ENCODE results near the gene EFCAB8.

EFCAB8 gene

DNA sequence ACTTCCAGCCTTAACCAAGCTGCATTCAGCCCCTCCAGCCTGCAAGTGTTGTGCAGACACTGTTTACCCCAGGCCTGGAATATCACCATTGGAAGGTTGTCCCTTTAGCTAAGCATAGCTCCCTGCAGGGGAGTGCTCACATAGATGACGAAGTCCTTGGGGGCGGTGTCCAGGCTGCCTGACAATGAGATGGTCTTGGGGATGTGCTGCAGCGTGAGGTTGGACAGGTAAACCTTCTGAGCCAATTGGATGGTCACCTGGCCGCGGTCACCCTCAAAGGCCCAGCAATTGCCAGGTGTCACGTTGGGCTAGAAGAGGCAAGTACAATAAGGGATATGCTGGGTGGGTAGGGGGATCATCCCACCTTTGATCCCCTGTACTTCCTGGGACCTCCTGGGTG, 126.9 kb downstream of the EFCAB8 start:
- DNase-seq (ENCODE audit: low read depth, low spot score): no peak

GRCh38 chr20:32986331-32986966, 127.7 kb downstream of the EFCAB8 start:
- DNase-seq (ENCODE audit: low read depth, low spot score): no peak

DNA sequence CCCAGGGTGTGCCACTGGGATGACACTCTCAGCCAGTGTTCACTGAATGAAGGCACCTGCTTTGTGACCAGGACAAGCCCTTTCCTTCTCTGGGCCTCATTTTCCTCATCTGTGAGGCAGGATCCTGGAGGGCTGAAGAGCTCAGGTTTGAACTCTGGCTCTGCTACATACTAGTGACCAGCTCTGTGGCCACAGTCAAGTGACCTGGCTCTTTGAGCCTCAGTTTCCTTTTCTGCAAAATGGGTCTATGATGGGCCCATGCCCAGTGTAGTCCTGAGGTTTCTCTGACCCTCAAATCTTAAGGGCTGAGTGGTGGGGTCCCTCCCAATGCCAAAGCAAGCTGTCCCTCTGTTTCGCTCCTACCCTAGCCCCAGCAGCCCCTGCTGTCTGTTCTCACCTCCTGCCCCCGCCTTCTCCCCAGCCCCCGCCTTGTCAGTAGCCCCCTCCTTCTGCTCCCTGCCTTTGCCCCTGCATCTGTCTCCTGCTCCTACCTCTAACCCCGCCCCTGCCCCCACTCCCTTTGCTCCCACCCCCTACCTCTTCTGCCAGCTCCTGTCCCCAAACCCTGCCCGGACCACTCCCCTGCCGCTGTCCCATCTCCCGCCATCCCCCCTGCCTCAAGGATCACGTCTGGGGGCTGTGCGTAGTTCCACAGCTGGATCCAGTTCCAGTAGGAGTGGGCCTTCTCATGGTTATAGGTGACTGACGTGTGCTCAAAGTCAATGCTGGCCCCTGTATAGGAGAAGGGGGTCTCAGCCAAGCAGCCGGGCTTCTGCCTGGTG, 128.5 kb downstream of the EFCAB8 start:
- no peak for DNase-seq (ENCODE audit: low read depth, low spot score)

DNA sequence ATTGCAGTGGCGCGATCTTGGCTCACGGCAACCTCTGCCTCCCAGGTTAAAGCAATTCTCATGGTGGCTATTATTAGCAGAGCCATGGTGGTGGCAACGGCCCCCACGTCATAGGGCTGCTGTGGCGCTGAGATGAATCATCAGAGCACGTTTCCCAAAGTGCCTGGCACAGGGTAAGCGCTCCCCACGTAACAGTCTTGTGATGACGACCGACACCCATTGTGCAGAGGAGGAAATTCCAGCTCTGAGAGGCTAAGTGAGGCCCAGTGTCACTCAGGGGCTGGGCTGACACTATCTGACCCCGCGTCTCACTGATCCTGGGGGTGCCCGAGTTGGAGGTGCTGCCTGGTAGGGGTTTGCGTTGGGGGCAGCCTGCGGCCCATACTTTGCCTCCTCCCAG, 129.3 kb downstream of the EFCAB8 start:
- no peak for DNase-seq (ENCODE audit: low read depth, low spot score)

- DNase-seq (ENCODE audit: low read depth, low spot score): no peak
These were observed 131.0 kb downstream of the EFCAB8 start for GRCh38 chr20:32989507-32990283.

GRCh38 chr20:32990426-32990825, 131.7 kb downstream of the EFCAB8 start:
- DNase-seq (ENCODE audit: low read depth, low spot score): no peak

GRCh38 chr20:32991383-32991782, 132.7 kb downstream of the EFCAB8 start:
- no peak for DNase-seq (ENCODE audit: low read depth, low spot score)

DNA sequence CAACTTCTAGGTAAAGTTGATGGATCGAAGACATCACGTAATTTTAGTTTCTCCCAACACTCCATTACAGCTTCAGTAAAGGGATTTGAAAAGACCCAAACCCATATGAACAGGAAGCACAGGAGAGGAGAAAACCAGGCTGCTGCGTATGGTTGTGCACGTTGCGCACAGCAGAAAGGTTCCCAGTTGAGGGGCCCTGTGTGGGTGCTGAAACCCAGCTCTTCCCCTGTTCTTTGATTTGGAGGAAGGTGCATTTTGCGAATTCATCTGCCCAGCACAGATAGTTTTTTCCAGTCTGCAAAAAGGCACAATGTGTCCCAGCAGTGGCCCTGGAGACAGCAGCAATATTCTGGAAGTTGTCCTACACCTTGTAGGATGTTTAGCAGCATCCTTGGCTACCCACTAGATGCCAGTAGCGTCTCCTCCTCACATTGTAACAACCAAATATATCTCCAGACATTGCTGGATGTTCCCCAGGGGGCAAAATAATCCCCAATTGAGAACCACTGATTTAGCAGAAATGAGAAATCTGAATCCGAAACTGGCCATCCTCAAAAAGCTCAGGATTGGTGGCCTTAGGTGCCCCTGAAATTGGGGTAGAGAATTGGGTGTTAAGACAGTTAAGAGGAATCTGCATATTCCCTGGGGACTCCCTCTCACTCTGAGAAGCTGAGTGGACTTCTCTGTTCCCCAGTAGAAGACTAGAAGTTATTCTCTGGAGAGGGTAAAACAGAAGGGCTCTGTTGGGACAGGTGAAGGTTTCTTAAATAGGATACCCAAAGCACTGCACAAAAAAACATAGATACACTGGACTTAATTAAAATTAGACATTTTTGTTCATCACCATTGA, 133.3 kb downstream of the EFCAB8 start:
- no peak for DNase-seq (ENCODE audit: low read depth, low spot score)

DNA sequence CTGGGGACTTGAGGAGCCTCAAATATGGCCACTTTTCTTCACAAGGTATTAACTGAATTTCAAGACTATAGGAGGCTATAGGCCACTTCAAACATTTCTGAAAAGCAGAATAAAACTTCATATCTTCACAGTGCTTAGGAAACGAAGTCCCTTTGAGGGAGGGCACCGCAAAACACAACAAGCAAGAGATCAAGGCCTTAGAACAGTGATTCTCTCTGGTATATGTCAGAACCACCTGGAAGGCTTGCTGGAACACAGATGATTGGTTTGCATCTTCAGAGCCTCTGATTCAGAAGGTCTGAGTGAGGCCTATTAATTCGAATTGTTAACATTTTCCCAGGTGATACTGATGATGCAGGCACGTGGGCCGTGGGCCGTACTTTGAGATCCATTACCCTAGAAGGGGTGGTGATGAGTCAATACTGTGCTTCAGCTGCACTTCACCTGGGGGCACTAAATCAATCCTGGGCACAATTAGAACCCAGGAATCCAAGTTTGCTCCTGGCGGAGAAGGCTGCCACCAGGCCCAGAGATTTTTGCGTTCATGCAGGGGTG, 134.8 kb downstream of the EFCAB8 start:
- no peak for DNase-seq (ENCODE audit: low read depth, low spot score)

- DNase-seq (ENCODE audit: low read depth, low spot score): no peak
These were observed 137.1 kb downstream of the EFCAB8 start for GRCh38 chr20:32995802-32996201.

DNA sequence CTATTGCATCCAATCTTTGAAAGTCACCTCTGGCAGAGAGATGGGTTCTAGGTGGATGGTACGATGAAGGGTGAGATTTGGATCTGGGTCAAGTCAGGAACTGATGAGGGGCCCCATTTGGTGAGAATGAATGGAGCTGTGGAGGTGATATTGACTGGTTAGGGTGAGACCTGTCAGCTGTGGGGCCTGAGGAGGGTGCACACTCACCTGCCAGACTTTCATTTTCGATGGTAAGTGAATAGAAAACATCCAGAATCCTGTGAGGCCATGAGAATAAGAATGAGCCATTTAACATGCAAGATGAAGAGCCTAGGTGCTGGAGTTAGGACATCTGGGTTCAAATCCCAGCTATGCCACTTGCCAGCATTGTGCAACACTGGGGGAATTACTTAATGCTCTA, 138.7 kb downstream of the EFCAB8 start:
- DNase-seq (ENCODE audit: low read depth, low spot score): no peak

GRCh38 chr20:32999603-33000250, 141.0 kb downstream of the EFCAB8 start:
- DNase-seq (ENCODE audit: low read depth, low spot score): no peak

- no peak for DNase-seq (ENCODE audit: low read depth, low spot score)
These were observed 142.2 kb downstream of the EFCAB8 start for GRCh38 chr20:33000802-33001466.

- no peak for DNase-seq (ENCODE audit: low read depth, low spot score)
These were observed 143.5 kb downstream of the EFCAB8 start for GRCh38 chr20:33002087-33002808.

DNA sequence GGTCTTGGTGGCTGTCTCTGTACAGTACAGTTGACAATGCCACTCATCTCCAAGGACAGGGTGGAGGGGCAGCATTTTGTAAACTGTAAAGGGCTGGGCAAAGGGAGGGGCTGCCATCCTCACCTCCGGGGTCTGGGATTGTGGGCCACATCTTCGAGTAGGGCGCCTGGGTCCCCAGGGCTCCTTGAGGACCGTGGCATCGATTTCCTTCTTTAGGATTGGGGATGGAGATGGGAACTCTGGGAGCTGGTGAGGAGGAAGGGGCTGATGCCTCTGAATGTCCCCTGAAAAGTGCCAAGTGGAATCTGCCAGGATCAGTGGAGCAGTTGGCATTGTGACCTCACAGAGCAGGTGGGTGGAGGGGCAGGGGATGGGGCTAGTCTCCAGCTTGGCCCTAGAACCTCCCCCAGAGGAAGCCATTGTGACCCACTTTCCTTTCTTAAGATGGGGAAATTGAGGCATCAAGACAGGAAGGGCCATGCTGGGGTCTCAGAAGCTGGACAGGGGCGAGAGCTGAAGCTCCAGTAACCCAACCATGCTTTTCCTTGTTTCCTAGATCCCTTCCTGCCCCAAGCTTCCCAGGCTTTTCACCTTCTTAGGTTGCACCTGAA, 145.5 kb downstream of the EFCAB8 start, which contains the start of gene SUN5:
Gene SUN5 (minus strand): TSS at position 293 of the 611 bp plus-strand sequence. CDS start 93 bp downstream, at position 200.
- DNase-seq (ENCODE audit: low read depth, low spot score): no peak

- no peak for DNase-seq (ENCODE audit: low read depth, low spot score)
These were observed 146.4 kb downstream of the EFCAB8 start for GRCh38 chr20:33005132-33005566.

DNA sequence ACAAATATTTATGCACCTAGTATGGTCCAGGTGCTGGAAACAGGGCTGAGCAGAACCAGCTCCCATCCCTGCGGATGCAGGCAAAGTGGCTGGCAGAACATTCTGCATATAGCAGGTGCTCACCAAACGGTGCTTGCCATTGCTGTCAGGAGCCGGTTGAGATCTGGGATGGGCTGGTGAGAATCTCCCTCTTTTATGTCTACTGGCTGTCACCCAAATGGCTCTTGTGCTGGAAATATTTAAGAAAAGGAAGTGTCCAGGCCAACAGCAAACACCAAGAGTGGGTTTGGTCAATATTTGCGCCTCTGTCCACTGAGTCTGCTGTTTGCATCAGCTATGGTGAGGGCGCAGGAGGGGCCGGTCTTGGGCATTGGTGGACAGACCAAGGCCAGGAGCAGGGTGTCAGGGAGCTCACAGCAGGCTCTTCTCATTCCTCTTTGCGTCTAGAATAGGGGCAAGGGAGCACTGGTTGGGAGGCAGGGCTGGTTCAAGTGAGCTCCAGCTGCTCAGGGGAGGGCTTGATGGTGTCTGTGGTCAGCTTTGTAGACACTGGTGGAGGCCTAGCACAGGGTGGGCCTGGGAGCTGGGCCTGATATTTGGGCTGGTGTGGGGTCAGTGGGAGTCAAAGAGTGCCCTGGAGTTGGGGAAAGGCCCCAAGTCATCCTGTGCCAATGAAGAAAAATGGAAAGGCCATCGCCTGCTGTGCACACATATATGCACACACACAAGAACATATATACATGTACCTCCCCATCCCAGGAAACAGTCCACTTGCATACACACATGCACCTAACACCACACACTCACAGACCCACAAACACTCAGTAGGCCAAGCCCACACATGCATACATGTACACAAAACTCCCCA, 147.4 kb downstream of the EFCAB8 start:
- no peak for DNase-seq (ENCODE audit: low read depth, low spot score)

Measured in smooth muscle cell of the brain vasculature (primary cell).